NCI-H748 (cell line): ENCODE results near the gene SLC35B1.

Experiments
- DNase-seq: peaks from one replicate; lab custom pipeline; 2025; ENCODE audit not compliant: unreplicated experiment; lab: John Stamatoyannopoulos, UW

The SLC35B1 gene

DNA sequence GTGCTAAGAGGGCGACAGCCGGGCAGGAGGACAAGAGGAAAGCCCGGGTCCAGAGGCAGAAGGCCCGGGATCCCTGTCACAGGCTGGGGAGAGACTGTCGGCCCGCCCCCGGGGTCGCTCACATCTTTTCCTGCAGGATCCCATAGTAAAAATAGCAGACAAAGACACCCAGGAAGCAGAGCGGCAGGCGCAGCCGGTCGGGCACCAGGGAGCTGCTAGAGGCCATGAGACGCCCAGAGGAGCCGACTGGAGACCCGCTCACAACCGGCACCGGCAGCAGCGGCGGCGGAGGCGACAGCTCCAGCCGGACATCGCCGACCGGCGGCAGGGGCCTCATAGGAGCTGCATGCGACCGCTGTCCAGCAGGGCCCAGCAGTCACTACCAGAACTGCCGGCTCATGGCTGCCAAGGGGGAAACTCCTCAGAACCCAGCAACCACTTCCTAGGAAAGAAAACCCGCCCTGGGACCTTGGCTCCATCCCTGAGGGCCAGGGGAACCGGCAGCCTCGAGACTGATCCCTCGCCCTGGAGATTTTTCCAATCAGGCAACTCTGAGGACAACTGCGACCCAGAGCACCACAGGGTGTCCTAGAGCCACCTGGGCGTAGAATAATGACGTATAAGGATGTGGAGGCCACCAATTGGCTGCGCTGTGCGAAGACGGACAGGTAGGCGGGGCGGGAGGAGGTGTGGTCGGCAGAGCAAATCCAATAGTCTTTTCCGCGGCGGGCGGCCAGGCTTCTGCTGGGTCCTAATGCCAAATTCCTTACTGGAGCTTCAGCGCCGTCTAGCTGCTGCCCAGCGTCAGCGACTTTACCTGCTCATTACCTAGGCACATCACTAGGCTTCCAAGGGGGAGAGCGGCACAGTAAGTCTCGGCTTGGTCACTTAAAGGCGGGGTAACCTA lies at the start of gene SLC35B1:
Gene SLC35B1 (minus strand): TSS at position 357 of the 907 bp plus-strand sequence. CDS start 131 bp downstream, at position 226.
- peak; percentile 98 for DNase-seq

- no peak for DNase-seq
Observed at GRCh38 chr17:49757151-49757777, 49.5 kb upstream of the SLC35B1 start.

DNA sequence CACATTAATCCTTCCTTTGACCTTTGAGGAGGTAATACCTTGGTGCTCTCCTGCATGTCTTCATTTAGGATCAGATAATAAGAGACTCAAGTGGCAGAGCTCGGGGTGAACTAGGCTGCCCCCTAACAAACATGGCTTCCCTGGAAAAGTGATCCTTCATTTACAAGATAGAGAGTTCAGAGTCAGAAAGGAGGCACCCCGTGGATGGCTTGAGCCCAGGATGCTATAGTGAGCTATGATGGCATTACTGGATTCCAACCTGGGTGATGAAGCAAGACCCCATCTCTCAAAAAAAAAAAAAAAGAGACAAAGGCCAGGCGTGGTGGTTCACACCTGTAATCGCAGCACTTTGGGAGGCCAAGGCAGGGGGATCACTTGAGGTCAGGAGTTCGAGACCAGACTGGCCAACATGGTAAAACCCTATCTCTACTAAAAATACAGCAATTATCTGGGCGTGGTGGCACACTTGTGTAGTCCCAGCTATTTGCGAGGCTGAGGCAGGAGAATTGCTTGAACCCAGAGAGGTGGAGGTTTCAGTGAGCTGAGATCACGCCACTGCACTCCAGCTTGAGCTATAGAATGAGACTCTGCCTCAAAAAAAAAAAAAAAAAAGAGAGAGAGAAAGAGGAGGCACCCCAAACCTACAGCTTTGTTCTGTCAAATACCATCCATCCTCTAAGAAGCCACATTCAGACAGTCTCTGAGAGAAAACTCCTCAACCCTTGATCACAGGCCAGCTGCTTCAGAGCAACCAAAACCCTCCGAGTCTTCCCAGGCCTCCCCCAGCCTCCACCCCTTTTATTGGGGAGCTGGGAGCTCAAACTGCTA lies 48.8 kb upstream of the SLC35B1 start:
- DNase-seq: no peak

DNA sequence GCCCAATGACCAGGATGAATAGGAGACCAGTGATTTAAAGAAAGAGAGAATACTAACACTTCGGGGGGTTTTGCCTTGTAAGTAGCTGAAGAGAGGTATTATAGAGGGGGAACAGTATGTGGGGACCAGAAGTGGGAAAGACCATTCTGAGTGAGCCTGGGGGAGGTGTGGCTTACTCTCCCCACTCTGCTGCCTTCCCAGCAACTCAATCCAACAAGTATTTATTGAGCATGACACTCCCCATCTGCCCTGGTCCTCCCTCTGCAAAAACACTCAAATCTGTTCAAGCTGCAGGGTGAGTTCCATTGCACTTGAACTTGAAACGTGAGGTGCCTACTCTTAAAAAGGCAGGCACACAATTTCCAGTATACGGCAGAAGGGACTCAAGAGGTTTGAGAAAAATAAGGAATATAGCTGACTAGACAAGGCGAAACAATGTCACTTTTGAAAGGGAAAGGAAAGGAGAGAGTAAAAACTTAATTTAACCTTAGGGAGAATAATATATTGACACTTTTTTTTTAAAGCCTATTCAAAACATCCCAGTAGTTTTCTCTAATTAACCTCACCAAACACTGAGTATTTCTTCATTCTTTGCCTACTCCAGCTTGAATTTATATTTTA lies 48.0 kb upstream of the SLC35B1 start:
- no peak for DNase-seq

GRCh38 chr17:49753959-49754391 lies 46.2 kb upstream of the SLC35B1 start:
- DNase-seq: no peak

DNA sequence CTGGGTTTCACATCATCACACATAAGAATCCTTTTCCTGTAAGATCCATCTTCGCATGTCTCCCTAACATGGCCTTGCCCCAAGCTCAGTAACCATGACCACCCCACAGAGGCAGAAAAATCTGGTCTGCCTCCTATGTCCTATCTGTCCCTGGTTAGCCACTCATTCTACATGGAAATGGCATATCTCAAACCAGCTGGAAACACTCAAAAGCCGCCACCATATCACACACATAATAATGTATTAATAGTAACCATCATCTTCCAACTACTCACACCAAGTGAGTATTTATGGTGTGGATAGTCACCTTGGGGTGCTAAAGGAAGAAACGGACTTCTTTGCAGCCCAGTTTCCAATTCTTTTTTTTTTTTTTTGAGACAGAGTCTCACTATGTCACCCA lies 44.7 kb upstream of the SLC35B1 start:
- DNase-seq: no peak

- no peak for DNase-seq
Observed at GRCh38 chr17:49749730-49750129, 42.0 kb upstream of the SLC35B1 start.

DNA sequence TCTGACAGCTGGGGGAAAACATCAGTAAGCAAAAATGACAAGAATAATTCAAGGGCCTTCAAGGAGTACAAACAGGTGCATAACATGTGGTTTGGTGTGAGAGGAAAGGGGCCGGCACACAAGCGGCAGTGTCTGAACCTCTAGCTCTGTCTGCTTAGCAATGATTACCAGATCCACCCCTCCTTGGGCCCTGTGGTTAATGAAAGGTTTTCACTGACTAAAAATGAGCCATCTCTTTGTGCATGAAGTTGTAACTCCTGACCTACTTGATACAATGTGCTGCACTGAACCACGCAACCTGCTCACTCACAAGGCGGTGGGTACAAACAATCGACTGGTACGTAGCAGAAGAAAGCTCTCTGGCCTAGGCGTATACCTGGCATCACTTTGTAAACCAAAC lies 41.0 kb upstream of the SLC35B1 start:
- DNase-seq: no peak

- no peak for DNase-seq
Observed at GRCh38 chr17:49748223-49748622, 40.5 kb upstream of the SLC35B1 start.

- no peak for DNase-seq
Observed at GRCh38 chr17:49747632-49748031, 39.9 kb upstream of the SLC35B1 start.

DNA sequence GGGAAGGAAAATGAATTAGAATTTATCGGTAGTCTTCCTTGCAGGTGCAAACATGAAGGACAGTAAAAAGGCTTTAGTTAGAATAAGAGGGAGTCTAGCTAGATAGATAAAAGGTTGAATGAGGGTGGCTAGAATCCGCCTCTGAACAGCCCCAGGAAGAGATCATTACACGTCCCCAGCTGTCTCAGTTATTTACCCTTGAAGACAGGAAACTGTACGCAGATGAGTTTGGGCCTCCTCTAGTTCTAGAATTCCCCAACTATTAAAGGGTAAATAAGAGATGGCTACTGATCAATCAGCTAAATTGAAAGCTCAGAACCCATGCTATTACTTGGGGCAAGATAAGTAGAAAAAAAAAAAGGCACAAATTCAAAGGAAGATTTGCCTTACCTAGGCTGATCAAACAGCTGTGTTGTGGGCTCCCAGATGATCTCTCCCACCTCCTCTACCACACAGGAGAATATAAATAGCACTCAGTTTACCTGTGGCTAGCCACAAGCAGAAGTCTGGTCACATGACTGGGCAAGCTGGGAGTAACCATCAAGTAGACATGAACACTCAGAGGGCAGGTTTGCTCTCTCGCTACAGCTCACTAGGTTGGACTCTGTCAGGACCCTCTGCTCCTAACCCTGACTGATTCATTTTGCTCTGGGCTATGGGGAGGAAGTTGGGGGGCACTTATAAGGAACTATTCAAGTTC lies 39.2 kb upstream of the SLC35B1 start:
- DNase-seq: no peak

DNA sequence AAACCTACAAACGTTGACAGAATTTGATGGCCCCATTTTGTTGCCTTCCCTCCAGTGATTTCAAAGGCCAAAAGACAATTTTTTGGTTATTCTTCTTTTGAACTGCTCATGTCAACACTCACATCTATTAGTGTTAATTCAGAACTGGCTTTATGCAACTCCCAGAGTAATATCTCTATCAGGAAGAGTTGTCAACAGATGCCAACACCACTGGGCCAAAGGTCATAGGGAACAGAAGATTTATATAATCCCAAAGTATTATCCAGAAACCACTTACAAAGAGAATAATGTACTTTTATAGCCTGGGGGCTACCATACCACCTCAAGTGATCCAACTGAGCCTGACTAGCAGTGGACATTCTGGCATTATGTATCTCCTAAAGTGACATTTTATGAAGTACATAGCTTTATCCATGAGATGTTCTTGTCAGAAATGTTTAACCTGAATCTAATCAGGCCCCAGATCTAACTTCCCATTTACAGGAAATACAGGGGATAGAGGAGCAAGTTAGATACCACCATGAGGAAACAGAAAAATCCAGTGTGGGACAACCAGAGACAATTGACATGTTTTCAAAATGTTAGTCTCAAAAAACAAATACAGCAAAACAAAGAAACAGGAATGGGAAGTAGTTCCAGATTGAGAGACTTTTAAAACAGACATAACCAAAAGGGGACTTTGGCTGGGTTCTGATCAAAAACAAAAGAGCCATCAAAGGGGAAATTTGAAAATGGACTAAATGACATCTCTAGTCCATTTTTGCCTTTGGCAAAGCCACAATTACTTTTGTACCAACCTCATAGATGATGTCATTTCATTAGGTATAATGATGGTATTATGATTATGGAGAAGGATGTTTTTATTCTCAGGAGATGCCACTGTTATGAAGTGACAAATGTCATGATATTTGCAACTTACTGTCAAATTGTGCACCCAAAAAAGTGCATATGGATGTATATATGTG lies 37.7 kb upstream of the SLC35B1 start:
- no peak for DNase-seq

DNA sequence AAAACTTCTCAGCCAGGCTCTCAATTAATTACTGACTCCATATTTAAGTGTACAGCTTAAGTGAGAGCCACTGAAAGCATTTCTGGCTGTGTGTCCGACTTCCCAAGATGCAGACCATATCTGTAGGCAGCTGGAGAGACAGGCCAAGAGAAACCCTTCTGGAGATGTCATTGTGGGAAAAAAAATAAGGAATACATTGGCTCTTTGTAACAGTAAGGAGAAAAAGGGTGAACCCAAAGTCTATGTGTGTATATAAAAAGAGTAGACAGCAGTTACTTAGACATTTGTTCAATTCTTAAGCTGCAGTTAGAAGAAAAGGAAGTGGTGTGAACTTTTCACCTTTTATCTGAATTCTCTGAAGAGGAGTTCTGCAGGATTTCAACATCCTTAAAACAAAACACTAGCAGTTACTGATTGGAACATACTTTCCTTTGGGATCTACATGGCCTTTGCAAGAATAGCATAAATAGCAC lies 34.4 kb upstream of the SLC35B1 start:
- no peak for DNase-seq

- DNase-seq: no peak
Observed at GRCh38 chr17:49741692-49742076, 33.9 kb upstream of the SLC35B1 start.

DNA sequence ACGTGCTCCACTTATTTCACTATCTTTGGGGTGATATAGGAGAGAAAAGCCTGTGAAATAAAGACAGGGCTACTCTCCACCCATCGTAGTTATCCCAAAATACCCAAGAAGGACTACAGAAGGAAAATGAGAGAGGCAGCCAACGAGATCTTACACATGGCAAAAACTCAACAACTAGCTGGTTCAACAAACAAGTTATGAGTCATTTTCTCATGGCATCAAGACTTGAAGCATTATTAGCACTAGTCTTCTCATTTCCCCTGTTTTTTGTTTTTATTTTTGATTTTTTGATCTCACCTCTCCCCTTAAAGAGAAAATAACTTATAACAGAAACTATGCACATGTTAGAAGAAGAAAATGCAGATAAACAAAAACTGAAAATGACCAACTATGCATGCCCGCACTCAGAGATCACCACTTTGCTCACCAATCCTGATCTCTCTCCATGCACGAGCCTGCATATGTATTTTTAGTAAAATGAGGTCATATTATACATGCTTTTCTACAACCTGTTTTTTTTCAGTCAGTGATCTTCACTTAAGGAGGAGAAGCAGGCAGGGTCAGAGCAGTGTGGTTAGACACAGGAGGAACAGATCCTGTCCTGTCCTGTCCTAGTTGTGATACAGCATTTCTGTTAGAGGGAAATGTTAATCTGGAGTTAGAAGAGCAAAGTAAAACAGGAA lies 33.4 kb upstream of the SLC35B1 start:
- no peak for DNase-seq

DNA sequence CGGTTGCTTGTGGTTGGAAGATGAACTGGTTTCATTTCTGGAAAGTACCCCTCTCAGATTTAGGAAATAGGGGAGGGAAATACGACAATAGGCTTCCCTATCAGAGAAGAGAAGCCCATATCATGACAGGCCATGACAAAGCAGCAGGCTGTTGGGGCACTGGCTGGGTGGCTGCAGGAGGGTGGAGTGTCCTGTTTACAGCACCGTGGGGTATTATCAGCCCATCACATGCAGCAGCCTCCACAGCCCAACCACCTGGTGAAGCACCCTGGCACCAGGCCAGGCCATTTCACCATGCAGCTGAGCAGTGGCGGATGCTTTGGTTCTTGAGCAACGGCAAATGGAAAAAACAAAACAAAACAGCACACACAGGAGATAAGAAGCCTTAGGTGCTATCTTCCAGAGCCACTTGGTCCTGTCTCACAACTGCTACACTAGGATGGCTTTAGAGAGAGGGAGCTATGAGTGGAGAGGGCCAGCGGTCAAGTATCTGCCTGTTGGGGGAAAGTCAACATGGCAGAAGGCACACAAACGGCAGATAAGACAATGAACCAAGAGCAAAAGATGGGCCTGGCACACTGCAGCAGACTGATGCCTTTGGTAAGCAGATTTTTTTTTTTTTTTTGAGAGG lies 32.0 kb upstream of the SLC35B1 start:
- peak; percentile 90 for DNase-seq

- no peak for DNase-seq
Observed at GRCh38 chr17:49738456-49739163, 30.8 kb upstream of the SLC35B1 start.
